C4-2B (cell line): ENCODE data around the gene CDCA4.

Experiments
- H3K27ac ChIP-seq: fragments of 450-650 bp; 2 replicates; pipeline ENCODE4 v1.5.1; 2017
- CTCF ChIP-seq: fragments of 450-650 bp; conservative IDR thresholded peaks from 2 replicates; pipeline ENCODE4 v1.5.1; 2017; ENCODE audit warnings: mild to moderate bottlenecking
- ZFX ChIP-seq: fragments of 450-650 bp; IDR thresholded peaks from 2 replicates; pipeline ENCODE4 v1.6.1; 2017

Gene CDCA4

GRCh38 chr14:105007593-105008264, 13.2 kb downstream of the CDCA4 start:
- H3K27ac ChIP-seq = no peak overlapping the region
- no peak for TF ChIP-seq ZFX
- TF ChIP-seq CTCF = no peak

GRCh38 chr14:105006831-105007592, 13.9 kb downstream of the CDCA4 start:
- H3K27ac ChIP-seq = no peak overlapping the region
- TF ChIP-seq ZFX = no peak
- TF ChIP-seq CTCF = no peak

GRCh38 chr14:105005929-105006830, 14.7 kb downstream of the CDCA4 start:
- TF ChIP-seq ZFX (no peak), CTCF (no peak)
- no peak overlapping the region for H3K27ac ChIP-seq

- TF ChIP-seq ZFX (no peak), CTCF (no peak)
- no peak overlapping the region for H3K27ac ChIP-seq
Measured at GRCh38 chr14:105005329-105005928, 15.5 kb downstream of the CDCA4 start.

GRCh38 chr14:104999361-104999760, 21.5 kb downstream of the CDCA4 start:
- TF ChIP-seq ZFX = no peak
- no peak for TF ChIP-seq CTCF
- no peak overlapping the region for H3K27ac ChIP-seq

- no peak for TF ChIP-seq CTCF
- TF ChIP-seq ZFX = no peak
- no peak overlapping the region for H3K27ac ChIP-seq
Measured at GRCh38 chr14:104998801-104999200, 22.1 kb downstream of the CDCA4 start.
